ENCODE results near the gene PPP4R4.

DNA sequence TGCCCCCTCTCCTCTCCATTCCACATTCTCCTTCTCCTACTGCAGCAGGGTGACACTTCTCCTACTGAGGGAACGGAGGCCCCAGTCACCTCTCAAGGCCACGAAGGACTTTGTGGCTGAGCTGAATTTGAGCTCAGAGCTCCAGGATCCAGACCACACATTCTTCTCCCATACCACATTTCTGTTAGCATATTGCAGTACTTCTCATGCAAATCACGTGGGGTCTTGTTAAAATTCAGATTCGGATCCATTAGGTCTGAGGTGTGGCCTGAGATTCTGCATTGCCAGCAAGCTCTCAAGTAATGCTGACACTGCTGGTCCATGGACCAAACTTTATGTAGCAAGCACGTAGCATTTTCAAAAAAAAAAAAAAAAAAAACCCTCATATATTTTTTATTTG, 35.1 kb upstream of the PPP4R4 start:
- TF ChIP-seq, protein P1, sequence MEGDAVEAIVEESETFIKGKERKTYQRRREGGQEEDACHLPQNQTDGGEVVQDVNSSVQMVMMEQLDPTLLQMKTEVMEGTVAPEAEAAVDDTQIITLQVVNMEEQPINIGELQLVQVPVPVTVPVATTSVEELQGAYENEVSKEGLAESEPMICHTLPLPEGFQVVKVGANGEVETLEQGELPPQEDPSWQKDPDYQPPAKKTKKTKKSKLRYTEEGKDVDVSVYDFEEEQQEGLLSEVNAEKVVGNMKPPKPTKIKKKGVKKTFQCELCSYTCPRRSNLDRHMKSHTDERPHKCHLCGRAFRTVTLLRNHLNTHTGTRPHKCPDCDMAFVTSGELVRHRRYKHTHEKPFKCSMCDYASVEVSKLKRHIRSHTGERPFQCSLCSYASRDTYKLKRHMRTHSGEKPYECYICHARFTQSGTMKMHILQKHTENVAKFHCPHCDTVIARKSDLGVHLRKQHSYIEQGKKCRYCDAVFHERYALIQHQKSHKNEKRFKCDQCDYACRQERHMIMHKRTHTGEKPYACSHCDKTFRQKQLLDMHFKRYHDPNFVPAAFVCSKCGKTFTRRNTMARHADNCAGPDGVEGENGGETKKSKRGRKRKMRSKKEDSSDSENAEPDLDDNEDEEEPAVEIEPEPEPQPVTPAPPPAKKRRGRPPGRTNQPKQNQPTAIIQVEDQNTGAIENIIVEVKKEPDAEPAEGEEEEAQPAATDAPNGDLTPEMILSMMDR (IDR thresholded peaks at IDR 0.05; ENCODE audit: insufficient read depth, low read length) = no peak
- no peak for TF ChIP-seq SPI1 (IDR thresholded peaks at IDR 0.05; ENCODE audit: borderline replicate concordance, low read depth)
- TF ChIP-seq, protein P2, sequence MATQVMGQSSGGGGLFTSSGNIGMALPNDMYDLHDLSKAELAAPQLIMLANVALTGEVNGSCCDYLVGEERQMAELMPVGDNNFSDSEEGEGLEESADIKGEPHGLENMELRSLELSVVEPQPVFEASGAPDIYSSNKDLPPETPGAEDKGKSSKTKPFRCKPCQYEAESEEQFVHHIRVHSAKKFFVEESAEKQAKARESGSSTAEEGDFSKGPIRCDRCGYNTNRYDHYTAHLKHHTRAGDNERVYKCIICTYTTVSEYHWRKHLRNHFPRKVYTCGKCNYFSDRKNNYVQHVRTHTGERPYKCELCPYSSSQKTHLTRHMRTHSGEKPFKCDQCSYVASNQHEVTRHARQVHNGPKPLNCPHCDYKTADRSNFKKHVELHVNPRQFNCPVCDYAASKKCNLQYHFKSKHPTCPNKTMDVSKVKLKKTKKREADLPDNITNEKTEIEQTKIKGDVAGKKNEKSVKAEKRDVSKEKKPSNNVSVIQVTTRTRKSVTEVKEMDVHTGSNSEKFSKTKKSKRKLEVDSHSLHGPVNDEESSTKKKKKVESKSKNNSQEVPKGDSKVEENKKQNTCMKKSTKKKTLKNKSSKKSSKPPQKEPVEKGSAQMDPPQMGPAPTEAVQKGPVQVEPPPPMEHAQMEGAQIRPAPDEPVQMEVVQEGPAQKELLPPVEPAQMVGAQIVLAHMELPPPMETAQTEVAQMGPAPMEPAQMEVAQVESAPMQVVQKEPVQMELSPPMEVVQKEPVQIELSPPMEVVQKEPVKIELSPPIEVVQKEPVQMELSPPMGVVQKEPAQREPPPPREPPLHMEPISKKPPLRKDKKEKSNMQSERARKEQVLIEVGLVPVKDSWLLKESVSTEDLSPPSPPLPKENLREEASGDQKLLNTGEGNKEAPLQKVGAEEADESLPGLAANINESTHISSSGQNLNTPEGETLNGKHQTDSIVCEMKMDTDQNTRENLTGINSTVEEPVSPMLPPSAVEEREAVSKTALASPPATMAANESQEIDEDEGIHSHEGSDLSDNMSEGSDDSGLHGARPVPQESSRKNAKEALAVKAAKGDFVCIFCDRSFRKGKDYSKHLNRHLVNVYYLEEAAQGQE (IDR thresholded peaks at IDR 0.05; ENCODE audit: insufficient replicate concordance, low read depth) = no peak

Measured in HL-60 (cell line).